ENCODE data around the gene AP4M1. TPM values are rescaled to one million over a fixed set of nuclear protein-coding genes. Genes with fewer than 3 reads are reported as not detected.

The AP4M1 gene
- total and polyA plus RNA-seq, 9 of the 15 experiments (the other 6 are each of a cell fraction or from before 2014, with no cell fraction given), result 1.3 to 30.9 (median 14.1) TPM

DNA sequence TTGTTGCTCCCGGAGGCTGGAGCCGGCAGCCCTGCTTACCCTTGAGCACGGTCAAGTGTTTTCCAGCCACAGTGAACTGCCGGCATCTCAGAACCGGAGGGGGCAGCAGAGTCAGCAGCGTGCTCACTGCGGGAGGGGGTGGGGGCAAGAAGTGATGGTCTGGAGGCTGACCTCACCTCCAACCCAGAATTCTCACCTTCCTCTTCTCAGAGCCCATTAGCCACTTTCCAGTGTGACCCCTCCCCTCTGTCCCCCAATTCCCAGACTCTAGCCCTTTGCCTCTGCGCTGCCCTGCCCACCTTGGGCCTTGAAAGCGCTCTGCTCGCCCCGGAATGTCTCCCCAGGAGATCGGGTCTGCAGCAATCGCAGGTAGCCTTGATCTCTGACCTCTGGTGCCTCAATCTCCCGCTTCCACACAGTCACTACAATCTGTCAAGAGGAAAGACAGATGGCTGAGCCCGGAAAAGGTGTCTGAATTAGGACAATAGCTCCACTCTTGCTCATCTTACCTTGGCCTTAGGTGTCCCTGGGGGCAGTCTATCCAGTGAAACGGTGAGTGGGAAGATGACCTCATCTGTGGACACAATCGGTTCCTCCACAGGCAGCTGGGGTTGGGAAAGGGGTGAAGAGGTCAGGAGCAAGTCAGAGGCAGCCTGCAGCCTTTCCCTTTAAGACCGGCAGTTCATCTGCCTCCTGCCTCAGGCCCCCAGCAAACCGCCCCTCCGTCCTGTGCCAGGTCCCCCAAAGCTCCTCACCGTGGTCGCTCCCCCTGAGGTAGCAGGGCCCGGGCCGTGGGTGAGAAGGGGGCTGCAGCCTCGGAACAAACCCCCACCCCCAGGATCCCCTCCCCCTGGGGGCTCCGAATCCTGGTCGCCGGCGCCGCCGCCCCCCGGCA is 56.1 kb downstream of the AP4M1 start (continued):
- TF ChIP-seq, protein P1, sequence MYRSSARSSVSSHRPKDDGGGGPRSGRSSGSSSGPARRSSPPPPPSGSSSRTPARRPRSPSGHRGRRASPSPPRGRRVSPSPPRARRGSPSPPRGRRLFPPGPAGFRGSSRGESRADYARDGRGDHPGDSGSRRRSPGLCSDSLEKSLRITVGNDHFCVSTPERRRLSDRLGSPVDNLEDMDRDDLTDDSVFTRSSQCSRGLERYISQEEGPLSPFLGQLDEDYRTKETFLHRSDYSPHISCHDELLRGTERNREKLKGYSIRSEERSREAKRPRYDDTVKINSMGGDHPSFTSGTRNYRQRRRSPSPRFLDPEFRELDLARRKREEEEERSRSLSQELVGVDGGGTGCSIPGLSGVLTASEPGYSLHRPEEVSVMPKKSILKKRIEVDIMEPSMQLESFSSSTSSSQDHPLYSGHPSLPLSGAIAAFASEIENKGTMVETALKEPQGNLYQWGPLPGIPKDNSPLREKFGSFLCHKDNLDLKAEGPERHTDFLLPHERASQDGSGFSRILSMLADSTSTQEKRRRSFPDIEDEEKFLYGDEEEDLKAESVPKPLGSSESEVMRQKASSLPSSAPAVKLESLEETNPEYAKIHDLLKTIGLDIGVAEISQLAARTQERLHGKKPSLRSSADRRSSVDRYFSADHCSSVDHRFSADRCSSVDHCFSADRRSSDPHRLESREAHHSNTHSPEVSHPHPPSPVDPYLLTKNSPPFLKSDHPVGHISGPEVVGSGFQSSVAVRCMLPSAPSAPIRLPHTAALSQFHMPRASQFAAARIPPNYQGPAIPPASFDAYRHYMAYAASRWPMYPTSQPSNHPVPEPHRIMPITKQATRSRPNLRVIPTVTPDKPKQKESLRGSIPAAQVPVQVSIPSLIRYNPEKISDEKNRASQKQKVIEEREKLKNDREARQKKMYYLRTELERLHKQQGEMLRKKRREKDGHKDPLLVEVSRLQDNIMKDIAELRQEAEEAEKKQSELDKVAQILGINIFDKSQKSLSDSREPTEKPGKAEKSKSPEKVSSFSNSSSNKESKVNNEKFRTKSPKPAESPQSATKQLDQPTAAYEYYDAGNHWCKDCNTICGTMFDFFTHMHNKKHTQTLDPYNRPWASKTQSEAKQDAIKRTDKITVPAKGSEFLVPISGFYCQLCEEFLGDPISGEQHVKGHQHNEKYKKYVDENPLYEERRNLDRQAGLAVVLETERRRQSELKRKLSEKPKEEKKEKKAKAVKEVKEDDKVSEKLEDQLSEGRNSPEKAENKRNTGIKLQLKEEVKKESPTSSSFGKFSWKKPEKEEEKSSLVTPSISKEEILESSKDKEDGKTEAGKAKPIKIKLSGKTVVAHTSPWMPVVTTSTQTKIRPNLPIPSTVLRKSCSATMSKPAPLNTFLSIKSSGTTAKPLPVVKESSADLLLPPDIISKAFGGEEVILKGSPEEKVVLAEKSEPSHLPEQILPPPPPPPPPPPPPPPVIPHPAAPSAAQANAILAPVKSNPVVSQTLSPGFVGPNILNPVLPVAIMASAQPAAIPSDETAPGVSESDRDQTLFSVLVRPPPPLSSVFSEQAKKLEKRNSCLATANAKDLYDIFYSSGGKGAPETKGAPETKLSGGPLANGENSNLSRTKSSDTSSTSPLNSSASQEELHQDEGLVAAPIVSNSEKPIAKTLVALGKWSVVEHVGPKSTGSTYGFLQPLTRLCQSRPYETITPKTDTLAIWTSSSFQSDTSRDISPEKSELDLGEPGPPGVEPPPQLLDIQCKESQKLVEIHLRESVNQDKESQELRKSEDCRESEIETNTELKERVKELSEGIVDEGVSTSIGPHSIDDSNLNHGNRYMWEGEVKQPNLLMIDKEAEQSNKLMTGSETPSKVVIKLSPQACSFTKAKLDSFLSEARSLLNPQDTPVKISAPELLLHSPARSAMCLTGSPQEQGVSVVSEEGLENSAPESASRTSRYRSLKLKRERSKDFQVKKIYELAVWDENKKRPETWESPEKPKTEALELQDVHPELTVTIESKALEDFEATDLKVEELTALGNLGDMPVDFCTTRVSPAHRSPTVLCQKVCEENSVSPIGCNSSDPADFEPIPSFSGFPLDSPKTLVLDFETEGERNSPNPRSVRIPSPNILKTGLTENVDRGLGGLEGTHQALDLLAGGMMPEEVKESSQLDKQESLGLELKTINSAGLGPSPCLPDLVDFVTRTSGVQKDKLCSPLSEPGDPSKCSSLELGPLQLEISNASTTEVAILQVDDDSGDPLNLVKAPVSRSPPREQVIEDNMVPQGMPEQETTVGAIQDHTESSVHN (IDR thresholded peaks at IDR 0.05; ENCODE audit: borderline replicate concordance in 1 of 2, low read depth in 1 of 2), result peak in 1 of 2 experiments; percentile 61; a peak in 1 of 4 replicates
- TF ChIP-seq, protein P2, sequence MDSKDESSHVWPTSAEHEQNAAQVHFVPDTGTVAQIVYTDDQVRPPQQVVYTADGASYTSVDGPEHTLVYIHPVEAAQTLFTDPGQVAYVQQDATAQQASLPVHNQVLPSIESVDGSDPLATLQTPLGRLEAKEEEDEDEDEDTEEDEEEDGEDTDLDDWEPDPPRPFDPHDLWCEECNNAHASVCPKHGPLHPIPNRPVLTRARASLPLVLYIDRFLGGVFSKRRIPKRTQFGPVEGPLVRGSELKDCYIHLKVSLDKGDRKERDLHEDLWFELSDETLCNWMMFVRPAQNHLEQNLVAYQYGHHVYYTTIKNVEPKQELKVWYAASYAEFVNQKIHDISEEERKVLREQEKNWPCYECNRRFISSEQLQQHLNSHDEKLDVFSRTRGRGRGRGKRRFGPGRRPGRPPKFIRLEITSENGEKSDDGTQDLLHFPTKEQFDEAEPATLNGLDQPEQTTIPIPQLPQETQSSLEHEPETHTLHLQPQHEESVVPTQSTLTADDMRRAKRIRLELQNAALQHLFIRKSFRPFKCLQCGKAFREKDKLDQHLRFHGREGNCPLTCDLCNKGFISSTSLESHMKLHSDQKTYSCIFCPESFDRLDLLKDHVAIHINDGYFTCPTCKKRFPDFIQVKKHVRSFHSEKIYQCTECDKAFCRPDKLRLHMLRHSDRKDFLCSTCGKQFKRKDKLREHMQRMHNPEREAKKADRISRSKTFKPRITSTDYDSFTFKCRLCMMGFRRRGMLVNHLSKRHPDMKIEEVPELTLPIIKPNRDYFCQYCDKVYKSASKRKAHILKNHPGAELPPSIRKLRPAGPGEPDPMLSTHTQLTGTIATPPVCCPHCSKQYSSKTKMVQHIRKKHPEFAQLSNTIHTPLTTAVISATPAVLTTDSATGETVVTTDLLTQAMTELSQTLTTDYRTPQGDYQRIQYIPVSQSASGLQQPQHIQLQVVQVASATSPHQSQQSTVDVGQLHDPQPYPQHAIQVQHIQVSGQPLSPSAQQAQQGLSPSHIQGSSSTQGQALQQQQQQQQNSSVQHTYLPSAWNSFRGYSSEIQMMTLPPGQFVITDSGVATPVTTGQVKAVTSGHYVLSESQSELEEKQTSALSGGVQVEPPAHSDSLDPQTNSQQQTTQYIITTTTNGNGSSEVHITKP (IDR thresholded peaks at IDR 0.05; ENCODE audit: partially characterized antibody), result peak; percentile 23
- TF ChIP-seq, protein P3, sequence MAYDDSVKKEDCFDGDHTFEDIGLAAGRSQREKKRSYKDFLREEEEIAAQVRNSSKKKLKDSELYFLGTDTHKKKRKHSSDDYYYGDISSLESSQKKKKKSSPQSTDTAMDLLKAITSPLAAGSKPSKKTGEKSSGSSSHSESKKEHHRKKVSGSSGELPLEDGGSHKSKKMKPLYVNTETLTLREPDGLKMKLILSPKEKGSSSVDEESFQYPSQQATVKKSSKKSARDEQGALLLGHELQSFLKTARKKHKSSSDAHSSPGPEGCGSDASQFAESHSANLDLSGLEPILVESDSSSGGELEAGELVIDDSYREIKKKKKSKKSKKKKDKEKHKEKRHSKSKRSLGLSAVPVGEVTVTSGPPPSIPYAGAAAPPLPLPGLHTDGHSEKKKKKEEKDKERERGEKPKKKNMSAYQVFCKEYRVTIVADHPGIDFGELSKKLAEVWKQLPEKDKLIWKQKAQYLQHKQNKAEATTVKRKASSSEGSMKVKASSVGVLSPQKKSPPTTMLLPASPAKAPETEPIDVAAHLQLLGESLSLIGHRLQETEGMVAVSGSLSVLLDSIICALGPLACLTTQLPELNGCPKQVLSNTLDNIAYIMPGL (CRISPR knock-in tag; IDR thresholded peaks at IDR 0.05), result no peak
- TF ChIP-seq ARNT (IDR thresholded peaks at IDR 0.05) (peak in 1 of 2 experiments; percentile 67; a peak in 1 of 4 replicates), TBL1XR1 (IDR thresholded peaks at IDR 0.05; ENCODE audit: low read length in 2 of 2) (peak in 1 of 2 experiments; percentile 20; a peak in 1 of 4 replicates), PTRF (tag; IDR thresholded peaks at IDR 0.05) (no peak), ZFPM2 (CRISPR knock-in tag; IDR thresholded peaks at IDR 0.05) (no peak), RNF2 (IDR thresholded peaks at IDR 0.05) (peak; percentile 42; the same call in 1 of the 2 replicates)
- TF ChIP-seq, protein P4, sequence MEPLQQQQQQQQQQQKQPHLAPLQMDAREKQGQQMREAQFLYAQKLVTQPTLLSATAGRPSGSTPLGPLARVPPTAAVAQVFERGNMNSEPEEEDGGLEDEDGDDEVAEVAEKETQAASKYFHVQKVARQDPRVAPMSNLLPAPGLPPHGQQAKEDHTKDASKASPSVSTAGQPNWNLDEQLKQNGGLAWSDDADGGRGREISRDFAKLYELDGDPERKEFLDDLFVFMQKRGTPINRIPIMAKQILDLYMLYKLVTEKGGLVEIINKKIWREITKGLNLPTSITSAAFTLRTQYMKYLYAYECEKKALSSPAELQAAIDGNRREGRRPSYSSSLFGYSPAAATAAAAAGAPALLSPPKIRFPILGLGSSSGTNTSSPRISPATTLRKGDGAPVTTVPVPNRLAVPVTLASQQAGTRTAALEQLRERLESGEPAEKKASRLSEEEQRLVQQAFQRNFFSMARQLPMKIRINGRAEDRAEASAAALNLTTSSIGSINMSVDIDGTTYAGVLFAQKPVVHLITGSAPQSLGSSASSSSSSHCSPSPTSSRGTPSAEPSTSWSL (CRISPR knock-in tag; IDR thresholded peaks at IDR 0.05; ENCODE audit: borderline replicate concordance), result no peak

Measured in K562 (cell line).